Measurements from ENCODE around the gene AGER.
"Not testable (repeated sequence)": the region's sequence is repeated elsewhere in the genome, so short reads cannot be mapped to it uniquely, and the experiment has no call there.

The AGER gene

GRCh38 chr6:32146687-32147086 is 37.4 kb downstream of the AGER start:
- DNase-seq = no peak

GRCh38 chr6:32146287-32146686 is 37.8 kb downstream of the AGER start:
- no peak for DNase-seq

GRCh38 chr6:32144238-32144637 is 39.8 kb downstream of the AGER start:
- not testable (repeated sequence) for DNase-seq

DNA sequence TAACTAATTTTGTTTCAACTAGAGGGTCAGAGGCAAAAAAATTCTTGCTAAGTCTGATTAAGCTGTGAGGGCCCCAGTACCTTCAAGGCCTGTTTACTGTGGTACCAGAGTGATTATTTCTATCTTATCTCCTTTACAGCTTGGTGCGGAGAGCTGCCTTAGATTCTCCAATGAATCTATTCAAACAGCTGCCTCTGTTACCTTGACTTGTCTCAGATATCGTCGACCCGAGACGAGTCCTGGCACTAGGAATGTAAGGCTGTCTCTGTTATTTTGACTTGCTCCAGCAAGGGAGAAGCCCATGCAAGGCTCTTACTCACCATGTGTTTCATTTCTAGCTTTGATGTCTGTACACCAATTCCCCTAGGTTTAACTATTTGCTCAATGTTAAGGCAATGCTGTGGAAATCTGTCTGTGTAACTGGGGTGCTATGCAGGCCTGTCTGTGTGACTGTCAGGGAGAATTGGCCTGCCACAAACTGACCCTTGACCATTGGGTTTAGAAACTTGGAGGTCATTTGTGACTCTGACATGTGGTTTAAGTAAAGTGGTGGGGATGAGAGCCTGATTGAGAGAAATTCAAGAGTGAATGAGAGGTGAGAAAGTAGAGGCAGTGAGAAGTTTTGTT is 43.5 kb downstream of the AGER start:
- no peak for DNase-seq

GRCh38 chr6:32139590-32139989 is 44.5 kb downstream of the AGER start:
- no peak for DNase-seq

GRCh38 chr6:32137454-32137853 is 46.6 kb downstream of the AGER start:
- DNase-seq = no peak

GRCh38 chr6:32133786-32134185 is 50.3 kb downstream of the AGER start:
- no peak for DNase-seq

GRCh38 chr6:32132110-32132509 is 51.9 kb downstream of the AGER start:
- DNase-seq = no peak

GRCh38 chr6:32131439-32131948 is 52.6 kb downstream of the AGER start:
- no peak for DNase-seq
